ENCODE data around the gene SSTR5. TPM values are rescaled to one million over a fixed set of nuclear protein-coding genes. Genes with fewer than 3 reads are reported as not detected.

Gene SSTR5
- polyA plus RNA-seq, 2 of the 4 experiments (the other 2 are of a cell fraction), result 0.06 to 0.08 TPM

Other genes starting within 250 kb of the SSTR5 start
- gene LMF1, start 101.8 kb upstream of the SSTR5 start, polyA plus RNA-seq (2011; rRNA removed), result 10.9 and 16.0 TPM in 2 replicates
- 8.5 to 10.6 TPM (median 8.8 TPM) in 3 replicates for gene LMF1, start 101.8 kb upstream of the SSTR5 start, polyA plus RNA-seq (2017; fragmentation: RNase III; extraction: RNeasy Plus Mini Kit Qiagen cat#74134 plus additional on column Dnase treatment)
- 0.06 and 0.07 TPM in 2 replicates for gene SOX8, start 91.0 kb upstream of the SSTR5 start, polyA plus RNA-seq (2011; rRNA removed)
- gene SOX8, start 91.0 kb upstream of the SSTR5 start, polyA plus RNA-seq (2017; fragmentation: RNase III; extraction: RNeasy Plus Mini Kit Qiagen cat#74134 plus additional on column Dnase treatment), result 0.12 to 0.22 TPM (median 0.14 TPM) in 3 replicates
- not detected in 2 replicates for gene C1QTNF8, start 23.5 kb downstream of the SSTR5 start, polyA plus RNA-seq (2011; rRNA removed)
- not detected in 3 replicates for gene C1QTNF8, start 23.5 kb downstream of the SSTR5 start, polyA plus RNA-seq (2017; fragmentation: RNase III; extraction: RNeasy Plus Mini Kit Qiagen cat#74134 plus additional on column Dnase treatment)
- 7.2 and 8.6 TPM in 2 replicates for gene CACNA1H, start 80.4 kb downstream of the SSTR5 start, polyA plus RNA-seq (2011; rRNA removed)
- 11.7 to 15.8 TPM (median 14.1 TPM) in 3 replicates for gene CACNA1H, start 80.4 kb downstream of the SSTR5 start, polyA plus RNA-seq (2017; fragmentation: RNase III; extraction: RNeasy Plus Mini Kit Qiagen cat#74134 plus additional on column Dnase treatment)
- not detected in 2 replicates for gene TPSG1, start 152.5 kb downstream of the SSTR5 start, polyA plus RNA-seq (2011; rRNA removed)
- 0.08 TPM in 1 of 3 replicates, not detected in the others for gene TPSG1, start 152.5 kb downstream of the SSTR5 start, polyA plus RNA-seq (2017; fragmentation: RNase III; extraction: RNeasy Plus Mini Kit Qiagen cat#74134 plus additional on column Dnase treatment)
- gene TPSB2, start 157.4 kb downstream of the SSTR5 start, polyA plus RNA-seq (2011; rRNA removed), result not detected in 2 replicates
- not detected in 3 replicates for gene TPSB2, start 157.4 kb downstream of the SSTR5 start, polyA plus RNA-seq (2017; fragmentation: RNase III; extraction: RNeasy Plus Mini Kit Qiagen cat#74134 plus additional on column Dnase treatment)
- gene TPSAB1, start 168.0 kb downstream of the SSTR5 start, polyA plus RNA-seq (2011; rRNA removed), result not detected in 2 replicates
- gene TPSAB1, start 168.0 kb downstream of the SSTR5 start, polyA plus RNA-seq (2017; fragmentation: RNase III; extraction: RNeasy Plus Mini Kit Qiagen cat#74134 plus additional on column Dnase treatment), result not detected in 3 replicates
- not detected in 2 replicates for gene TPSD1, start 183.3 kb downstream of the SSTR5 start, polyA plus RNA-seq (2011; rRNA removed)
- not detected in 3 replicates for gene TPSD1, start 183.3 kb downstream of the SSTR5 start, polyA plus RNA-seq (2017; fragmentation: RNase III; extraction: RNeasy Plus Mini Kit Qiagen cat#74134 plus additional on column Dnase treatment)
- 131 and 170 TPM in 2 replicates for gene UBE2I, start 236.9 kb downstream of the SSTR5 start, polyA plus RNA-seq (2011; rRNA removed)
- gene UBE2I, start 236.9 kb downstream of the SSTR5 start, polyA plus RNA-seq (2017; fragmentation: RNase III; extraction: RNeasy Plus Mini Kit Qiagen cat#74134 plus additional on column Dnase treatment), result 207 to 210 TPM (median 208 TPM) in 3 replicates